Subcutaneous adipose tissue (tissue), 4 donors: ENCODE data around the gene P4HA2. TPM values are rescaled to one million over a fixed set of nuclear protein-coding genes. Genes with fewer than 3 reads are reported as not detected.

Experiments used
- total RNA-seq, 4 donors: library from RNA; depleted of rRNA; stranded (reverse); fragments of >200 nt; gene quantifications; one replicate each; pipeline ENCODE4 v1.1.0, GENCODE V29; 2016
- TF ChIP-seq, protein P1 (sequence below): fragments of 450-650 bp; IDR thresholded peaks from one replicate; pipeline ENCODE4 v1.5.1; 2016; ENCODE audit warnings: low read depth, mild to moderate bottlenecking, control low read depth, antibody characterized with exemption, moderate library complexity

Gene P4HA2
- total RNA-seq, 4 donors from 2014 or later, result 6.8 to 15.0 (median 14.0) TPM

DNA sequence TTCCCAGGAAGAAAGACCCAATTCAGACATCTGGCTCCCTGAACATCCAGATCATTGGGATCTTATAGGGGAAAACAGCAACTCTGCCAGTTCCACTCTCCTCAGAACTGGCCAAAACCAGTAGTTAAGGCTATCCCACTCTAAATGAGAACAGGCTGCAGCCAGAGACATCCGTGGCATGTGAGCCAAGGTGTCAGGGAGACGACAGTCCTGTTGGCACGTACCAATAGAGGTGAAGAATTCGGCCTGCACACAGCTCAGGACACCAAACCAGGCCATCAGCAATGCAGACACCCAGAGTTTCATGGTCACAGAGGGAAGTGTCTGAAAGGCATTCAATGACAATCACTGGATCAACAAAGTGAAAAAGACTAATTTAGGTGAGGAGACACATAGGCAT, 9.3 kb downstream of the P4HA2 start:
- TF ChIP-seq, protein P1, sequence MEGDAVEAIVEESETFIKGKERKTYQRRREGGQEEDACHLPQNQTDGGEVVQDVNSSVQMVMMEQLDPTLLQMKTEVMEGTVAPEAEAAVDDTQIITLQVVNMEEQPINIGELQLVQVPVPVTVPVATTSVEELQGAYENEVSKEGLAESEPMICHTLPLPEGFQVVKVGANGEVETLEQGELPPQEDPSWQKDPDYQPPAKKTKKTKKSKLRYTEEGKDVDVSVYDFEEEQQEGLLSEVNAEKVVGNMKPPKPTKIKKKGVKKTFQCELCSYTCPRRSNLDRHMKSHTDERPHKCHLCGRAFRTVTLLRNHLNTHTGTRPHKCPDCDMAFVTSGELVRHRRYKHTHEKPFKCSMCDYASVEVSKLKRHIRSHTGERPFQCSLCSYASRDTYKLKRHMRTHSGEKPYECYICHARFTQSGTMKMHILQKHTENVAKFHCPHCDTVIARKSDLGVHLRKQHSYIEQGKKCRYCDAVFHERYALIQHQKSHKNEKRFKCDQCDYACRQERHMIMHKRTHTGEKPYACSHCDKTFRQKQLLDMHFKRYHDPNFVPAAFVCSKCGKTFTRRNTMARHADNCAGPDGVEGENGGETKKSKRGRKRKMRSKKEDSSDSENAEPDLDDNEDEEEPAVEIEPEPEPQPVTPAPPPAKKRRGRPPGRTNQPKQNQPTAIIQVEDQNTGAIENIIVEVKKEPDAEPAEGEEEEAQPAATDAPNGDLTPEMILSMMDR, result no peak

DNA sequence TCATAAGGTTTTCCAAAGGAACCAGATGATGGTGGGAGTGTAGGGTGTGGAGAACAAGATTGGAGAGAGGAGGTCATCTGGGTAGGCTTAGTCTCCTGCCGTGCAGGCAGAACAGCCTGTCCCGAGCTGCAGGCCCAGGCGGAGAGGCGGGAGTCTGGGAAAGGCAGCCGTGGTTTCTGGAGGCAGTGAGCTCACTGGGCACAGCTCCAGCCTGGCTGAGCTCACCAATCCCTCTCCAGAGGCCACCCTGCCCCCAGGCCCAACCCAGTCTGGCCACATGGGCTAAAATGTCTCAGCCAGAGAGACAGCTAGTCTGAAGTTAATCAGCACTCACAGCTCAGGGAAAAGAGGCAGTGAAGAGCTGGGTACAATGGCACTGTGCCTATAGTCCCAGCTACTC, 12.3 kb downstream of the P4HA2 start:
- TF ChIP-seq, protein P1, result no peak

DNA sequence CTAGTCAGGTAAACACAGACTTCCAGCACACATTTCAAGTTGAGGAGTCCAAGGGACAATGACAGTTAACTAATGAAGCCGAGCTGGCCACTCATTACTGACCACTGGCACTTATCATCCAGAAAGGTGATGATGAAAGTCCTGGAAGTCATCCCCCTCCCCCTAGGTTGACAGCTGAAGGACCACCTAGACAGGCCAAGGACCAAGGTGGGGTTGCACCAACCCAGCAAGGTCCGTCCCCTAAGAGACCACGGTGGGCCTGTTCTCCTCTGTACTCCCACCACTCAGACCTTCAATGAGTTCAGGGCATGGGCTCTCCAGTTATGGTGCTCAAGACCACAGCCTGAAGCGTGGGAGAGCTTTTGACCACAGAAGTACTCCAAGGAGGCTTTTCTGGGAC, 13.2 kb downstream of the P4HA2 start:
- TF ChIP-seq, protein P1, result no peak

DNA sequence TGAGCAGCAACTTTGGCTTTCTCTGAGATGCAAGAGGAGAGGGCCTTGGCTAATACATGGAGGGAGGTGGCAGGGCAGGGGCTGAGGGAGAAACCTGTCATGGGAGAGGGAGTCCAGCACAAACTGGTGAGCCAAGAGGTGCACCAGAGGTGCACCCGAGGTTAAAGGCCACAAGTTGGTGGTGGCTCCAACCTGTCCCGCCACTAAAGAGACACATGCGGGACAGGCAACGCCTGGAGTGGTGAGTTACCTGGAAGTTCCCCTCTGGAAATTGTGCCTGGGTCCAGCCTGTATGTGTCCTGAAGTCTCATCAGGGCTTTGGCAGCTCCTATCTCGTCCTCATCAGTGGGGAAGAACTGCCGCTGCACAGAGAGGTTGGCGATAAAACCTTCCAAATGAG, 14.0 kb downstream of the P4HA2 start:
- TF ChIP-seq, protein P1, result no peak

DNA sequence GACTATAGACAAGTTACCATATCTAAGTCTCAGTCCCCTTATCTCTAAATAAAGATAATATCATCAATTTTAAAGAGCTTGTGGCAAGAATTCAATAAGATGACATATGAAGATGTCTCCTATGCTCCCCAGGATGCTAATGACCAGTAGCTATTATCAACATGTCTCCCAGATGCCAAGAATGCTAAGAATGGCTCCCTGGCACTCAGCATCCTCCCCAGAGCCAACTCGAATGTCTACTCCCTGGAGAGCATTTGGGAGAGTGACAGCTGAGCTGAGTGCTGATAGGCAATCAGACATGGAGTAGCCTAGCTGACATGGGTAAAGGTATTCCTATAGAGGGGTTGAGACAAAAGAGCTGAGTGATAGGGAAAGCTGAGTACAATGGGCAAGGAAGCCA, 15.9 kb downstream of the P4HA2 start:
- TF ChIP-seq, protein P1, result no peak

DNA sequence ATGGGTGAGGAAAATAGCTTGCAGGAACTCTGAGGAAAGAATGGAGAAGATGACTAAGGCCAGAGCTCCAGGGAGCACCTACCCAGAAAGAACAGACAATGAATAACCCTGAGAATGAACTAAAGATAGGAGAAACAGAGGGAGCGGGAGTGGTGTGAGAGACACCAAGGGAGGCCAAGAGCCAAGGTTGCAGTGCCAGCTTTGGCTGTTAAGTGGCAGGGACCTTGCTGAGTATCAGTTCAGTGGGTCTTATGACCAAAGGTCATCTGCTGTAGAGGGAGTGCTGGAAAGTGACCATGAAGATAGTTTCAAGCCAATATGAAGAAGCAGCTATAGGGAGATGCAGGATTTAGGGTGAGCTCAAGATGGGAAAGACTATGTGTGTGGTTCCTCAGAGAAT, 16.7 kb downstream of the P4HA2 start:
- TF ChIP-seq, protein P1, result no peak

DNA sequence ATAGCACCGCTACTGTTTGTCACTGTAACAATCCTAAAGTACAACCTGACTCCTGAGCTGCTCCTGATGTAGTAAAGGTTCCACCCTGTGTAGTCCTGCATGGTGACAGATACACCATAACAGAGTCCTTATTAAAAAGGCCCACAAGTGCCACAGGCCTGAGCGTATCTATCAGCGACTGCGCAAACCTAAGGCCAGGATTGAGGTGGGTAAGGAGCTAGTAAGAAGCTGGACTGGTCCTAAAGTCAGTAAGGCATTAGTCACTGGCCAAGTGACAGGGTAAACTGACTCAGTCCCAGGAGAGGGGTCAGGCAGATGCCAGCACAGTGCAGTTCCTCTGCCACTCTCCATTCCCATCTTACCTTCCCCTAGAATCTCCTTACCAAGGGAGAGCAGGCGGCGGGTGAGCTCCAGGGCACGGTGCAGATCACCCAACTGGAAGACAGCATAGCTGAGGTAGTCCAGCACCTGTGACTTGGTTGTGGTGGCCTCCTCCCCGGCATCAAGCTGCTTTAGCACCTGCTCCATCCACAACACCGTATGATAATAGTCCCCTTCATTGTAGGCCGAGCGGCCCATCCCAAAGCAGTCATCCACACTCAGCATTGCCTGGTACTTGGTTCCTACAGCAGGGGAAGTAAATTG, 17.6 kb downstream of the P4HA2 start:
- TF ChIP-seq, protein P1, result no peak
